Activated B cell treated with CpG ODN at 0.5 μM for 24 hours (primary cell): ENCODE data around the gene USP27X. TPM values are rescaled to one million over a fixed set of nuclear protein-coding genes. Genes with fewer than 3 reads are reported as not detected.
A peak's percentile ranks its signal among the peaks of the same experiment; 100 is the strongest.

ENCODE experiments used
- ATAC-seq: fragments of 200-7000 bp; cut with Tn5 transposase; one replicate; pipeline ENCODE4 v1.10.0; 2021; ENCODE audit warnings: low read depth, mild to moderate bottlenecking, moderate library complexity
- CTCF ChIA-PET: fragments of 350-600 bp; sonication (Branson Sonifier 250); formaldehyde crosslinking; loops from one replicate; lab custom pipeline; 2021; ENCODE audit warnings: antibody characterized with exemption; lab: Charles Lee
- POLR2A ChIA-PET: fragments of 350-600 bp; sonication (Branson Sonifier 250); formaldehyde crosslinking; loops from one replicate; lab custom pipeline; 2021; ENCODE audit warnings: antibody characterized with exemption; lab: Charles Lee
- DNase-seq: peaks from one replicate; pipeline ENCODE4 v3.0.0; 2022
- H3K27ac Mint-ChIP-seq: one replicate; pipeline ENCODE4 v1.8.0; 2020; ENCODE audit warnings: mixed read lengths
- H3K27me3 Mint-ChIP-seq: one replicate; pipeline ENCODE4 v1.8.0; 2021; ENCODE audit warnings: mixed read lengths
- H3K36me3 Mint-ChIP-seq: one replicate; pipeline ENCODE4 v1.8.0; 2021; ENCODE audit warnings: low read depth, mixed read lengths
- H3K4me1 Mint-ChIP-seq: one replicate; pipeline ENCODE4 v1.8.0; 2021; ENCODE audit warnings: mixed read lengths
- H3K4me3 Mint-ChIP-seq: one replicate; pipeline ENCODE4 v1.8.0; 2020; ENCODE audit warnings: mild to moderate bottlenecking, mixed read lengths
- H3K9me3 Mint-ChIP-seq: one replicate; pipeline ENCODE4 v1.8.0; 2020; ENCODE audit warnings: mixed read lengths
- CTCF ChIP-seq: fragments of 200-600 bp; IDR thresholded peaks from one replicate; pipeline ENCODE4 v1.8.0; 2022; ENCODE audit warnings: antibody characterized with exemption, mild to moderate bottlenecking
- intact Hi-C: fragments of 100-400 bp; cut with micrococcal nuclease; formaldehyde crosslinking; loops from one replicate; pipeline ENCODE4 v1.15.1; 2024
- total RNA-seq: library from RNA; stranded (reverse); gene quantifications from 2 replicates; pipeline ENCODE4 v1.2.3, GENCODE V29; 2022

Gene USP27X
- total RNA-seq, 1 donor from 2014 or later = 2.8 TPM

- TF ChIP-seq CTCF = no peak
- CTCF ChIA-PET = no interaction called here
- no peak overlapping the region for H3K27ac Mint-ChIP-seq
- peaks cover 15% of the 10 kb centered on the region for H3K27me3 Mint-ChIP-seq
- no peak for DNase-seq
- H3K4me1 Mint-ChIP-seq = no peaks in the 10 kb centered on the region
- peaks cover 7% of the 10 kb centered on the region for H3K9me3 Mint-ChIP-seq
- no peak overlapping the region for H3K4me3 Mint-ChIP-seq
- no peaks in the 10 kb centered on the region for H3K36me3 Mint-ChIP-seq
- ATAC-seq = no peak
- POLR2A ChIA-PET = no interaction called here
- intact Hi-C loops = no loop called here
Observed at GRCh38 chrX:49901048-49901447, 21.8 kb downstream of the USP27X start.

GRCh38 chrX:49910344-49910743 is 31.1 kb downstream of the USP27X start:
- Mint-ChIP-seq H3K27me3 (no peaks in the 10 kb centered on the region), H3K36me3 (no peaks in the 10 kb centered on the region), H3K4me1 (peaks cover 9% of the 10 kb centered on the region), H3K9me3 (no peaks in the 10 kb centered on the region), H3K4me3 (no peak overlapping the region), H3K27ac (peak overlapping the region; percentile 77)
- no peak for DNase-seq
- ChIA-PET POLR2A (no interaction called here), CTCF (no interaction called here)
- intact Hi-C loops = no loop called here
- ATAC-seq = peak; percentile 34
- no peak for TF ChIP-seq CTCF

- Mint-ChIP-seq H3K27me3 (no peaks in the 10 kb centered on the region), H3K36me3 (no peaks in the 10 kb centered on the region), H3K4me3 (no peak overlapping the region), H3K27ac (no peak overlapping the region), H3K4me1 (peaks cover 9% of the 10 kb centered on the region), H3K9me3 (no peaks in the 10 kb centered on the region)
- POLR2A ChIA-PET = no interaction called here
- intact Hi-C loops = no loop called here
- CTCF ChIA-PET = no interaction called here
- no peak for TF ChIP-seq CTCF
- DNase-seq = no peak
- ATAC-seq = no peak
Observed at GRCh38 chrX:49912086-49912485, 32.8 kb downstream of the USP27X start.

- CTCF ChIA-PET = no interaction called here
- Mint-ChIP-seq H3K27me3 (no peaks in the 10 kb centered on the region), H3K4me3 (no peak overlapping the region), H3K36me3 (no peaks in the 10 kb centered on the region), H3K27ac (no peak overlapping the region), H3K4me1 (peaks cover 9% of the 10 kb centered on the region), H3K9me3 (no peaks in the 10 kb centered on the region)
- no peak for TF ChIP-seq CTCF
- intact Hi-C loops = no loop called here
- ATAC-seq (no peak), DNase-seq (no peak)
- POLR2A ChIA-PET = no interaction called here
Observed at GRCh38 chrX:49912861-49913260, 33.6 kb downstream of the USP27X start.

GRCh38 chrX:49915361-49916222 is 36.3 kb downstream of the USP27X start:
- intact Hi-C loops = loop anchor here (1.0 to 5.0 kb wide), 4 partner anchors 289 to 987 kb away; partner anchors contain the start of gene CCNB3
- no peak for DNase-seq
- H3K27ac Mint-ChIP-seq = no peak overlapping the region
- peaks cover under 1% of the 10 kb centered on the region for H3K4me1 Mint-ChIP-seq
- H3K9me3 Mint-ChIP-seq = no peaks in the 10 kb centered on the region
- no peak for TF ChIP-seq CTCF
- no peak overlapping the region for H3K4me3 Mint-ChIP-seq
- ATAC-seq = peak; percentile 66
- H3K36me3 Mint-ChIP-seq = no peaks in the 10 kb centered on the region
- ChIA-PET CTCF (interaction anchor here (0.8 to 1.9 kb wide), 5 partner anchors 10 to 664 kb away, joined by 3 to 10 read pairs (median 6); partner anchors contain the start of gene USP27X), POLR2A (no interaction called here)
- no peaks in the 10 kb centered on the region for H3K27me3 Mint-ChIP-seq
